Measurements from ENCODE around the gene RSPH1.

RSPH1 gene

GRCh38 chr21:42447182-42447581 lies 48.8 kb downstream of the RSPH1 start:
- no peak for DNase-seq (ENCODE audit: low read depth in 2 of 2)

DNA sequence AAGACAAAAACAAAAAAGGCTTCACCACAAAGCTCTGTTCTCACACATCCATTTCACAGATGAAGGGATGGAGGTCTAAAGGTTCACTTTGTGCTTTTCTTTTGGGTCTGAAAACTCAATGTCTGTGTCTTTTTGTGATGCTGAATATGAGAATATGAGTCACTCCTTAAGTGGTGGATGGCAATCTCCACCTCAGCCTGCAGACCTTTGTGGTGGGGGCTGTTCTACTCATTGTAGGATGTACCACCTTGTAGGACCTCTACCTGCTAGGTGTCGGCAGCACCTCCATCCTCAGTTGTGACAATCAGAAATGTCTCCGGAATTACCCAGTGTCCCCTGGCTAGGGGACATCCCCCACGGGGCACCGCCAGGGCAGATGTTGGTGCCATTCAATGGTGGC lies 49.5 kb downstream of the RSPH1 start:
- DNase-seq (ENCODE audit: low read depth in 2 of 2): no peak

GRCh38 chr21:42445311-42445710 lies 50.7 kb downstream of the RSPH1 start:
- no peak for DNase-seq (ENCODE audit: low read depth in 2 of 2)

DNA sequence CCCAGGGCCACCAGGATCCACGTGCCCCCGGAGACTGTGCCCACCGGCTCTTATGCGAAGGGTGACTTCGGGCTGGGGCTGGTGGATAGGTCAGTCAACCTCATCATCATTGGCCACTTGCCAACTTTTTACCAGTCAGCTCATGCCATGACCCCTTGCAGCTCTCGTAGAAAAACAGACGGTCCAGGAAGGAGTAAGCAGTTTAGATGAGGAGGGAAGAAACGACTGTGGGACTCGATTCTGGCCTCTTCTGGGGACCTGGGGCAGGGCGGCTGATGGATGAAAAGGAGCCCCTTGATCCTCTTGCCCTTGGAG lies 51.3 kb downstream of the RSPH1 start:
- DNase-seq (ENCODE audit: low read depth in 2 of 2): no peak

DNA sequence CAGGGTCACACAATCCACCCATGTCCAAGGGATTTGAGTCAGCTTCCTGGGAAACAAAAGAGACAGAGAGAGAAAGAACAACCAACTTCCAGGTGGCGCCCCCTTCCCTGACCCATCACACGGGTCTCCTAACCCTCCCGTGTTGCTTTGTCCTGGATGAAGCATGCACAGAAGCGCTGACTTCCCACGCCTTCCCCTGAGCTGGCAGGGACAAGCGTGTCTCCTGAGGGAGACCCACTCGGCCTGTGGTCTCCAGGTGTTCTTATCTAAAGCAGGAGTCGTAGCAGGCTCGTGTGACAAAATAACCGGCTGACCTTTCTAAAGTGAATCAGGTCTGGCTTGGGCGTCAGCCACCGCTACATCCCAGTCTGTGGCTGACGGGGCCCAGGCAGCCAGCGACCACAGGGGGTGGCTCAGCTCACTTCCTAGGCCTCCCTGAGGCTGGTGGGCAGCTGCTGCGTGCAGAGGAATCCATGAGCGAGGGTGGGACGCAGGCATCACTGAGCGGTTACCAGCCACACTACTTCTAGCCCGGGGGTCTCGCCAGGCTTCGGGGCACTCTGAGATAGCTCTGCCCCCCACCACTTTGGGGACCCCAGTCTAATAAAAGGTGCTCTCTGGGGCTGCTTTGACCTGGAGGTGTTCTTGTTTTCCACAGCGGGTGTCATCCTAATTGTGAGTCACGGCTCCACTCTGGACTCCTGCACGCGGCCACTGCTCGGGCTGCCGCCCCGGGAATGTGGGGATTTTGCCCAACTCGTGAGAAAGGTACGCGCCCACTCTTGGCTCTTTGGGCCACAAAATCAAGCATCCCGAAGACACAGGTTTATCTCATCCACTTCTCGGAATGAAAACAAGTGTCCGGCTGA lies 51.9 kb downstream of the RSPH1 start:
- DNase-seq (ENCODE audit: low read depth in 2 of 2): no peak

DNA sequence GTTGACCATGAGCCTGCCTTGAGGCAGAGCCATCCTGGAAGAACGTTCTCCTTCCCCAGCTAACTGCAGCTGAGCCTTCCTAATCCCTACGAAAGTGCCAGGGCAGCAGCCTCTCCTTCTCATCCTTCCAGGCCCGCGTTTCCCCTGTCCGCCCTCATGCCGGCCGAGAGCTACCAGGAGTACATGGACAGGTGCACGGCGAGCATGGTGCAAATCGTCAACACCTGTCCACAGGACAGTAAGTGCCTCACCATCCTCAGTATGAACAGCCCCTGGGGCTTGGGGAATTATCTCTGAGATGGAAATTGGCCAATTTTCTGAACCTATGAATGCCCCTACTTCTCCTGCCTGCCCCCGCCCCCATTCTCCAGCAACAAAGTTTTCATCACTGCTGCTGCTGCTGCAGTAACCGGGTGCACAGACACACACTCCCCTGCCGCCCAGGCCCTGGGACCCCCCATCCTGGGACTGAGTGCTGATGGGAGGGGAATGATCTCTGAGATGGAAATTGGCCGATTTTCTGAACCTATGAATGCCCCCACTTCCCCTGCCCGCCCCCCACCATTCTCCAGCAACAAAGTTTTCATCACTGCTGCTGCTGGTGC lies 52.7 kb downstream of the RSPH1 start:
- DNase-seq (ENCODE audit: low read depth in 2 of 2): no peak

- no peak for DNase-seq (ENCODE audit: low read depth in 2 of 2)
Measured at GRCh38 chr21:42441963-42442362, 54.1 kb downstream of the RSPH1 start.

DNA sequence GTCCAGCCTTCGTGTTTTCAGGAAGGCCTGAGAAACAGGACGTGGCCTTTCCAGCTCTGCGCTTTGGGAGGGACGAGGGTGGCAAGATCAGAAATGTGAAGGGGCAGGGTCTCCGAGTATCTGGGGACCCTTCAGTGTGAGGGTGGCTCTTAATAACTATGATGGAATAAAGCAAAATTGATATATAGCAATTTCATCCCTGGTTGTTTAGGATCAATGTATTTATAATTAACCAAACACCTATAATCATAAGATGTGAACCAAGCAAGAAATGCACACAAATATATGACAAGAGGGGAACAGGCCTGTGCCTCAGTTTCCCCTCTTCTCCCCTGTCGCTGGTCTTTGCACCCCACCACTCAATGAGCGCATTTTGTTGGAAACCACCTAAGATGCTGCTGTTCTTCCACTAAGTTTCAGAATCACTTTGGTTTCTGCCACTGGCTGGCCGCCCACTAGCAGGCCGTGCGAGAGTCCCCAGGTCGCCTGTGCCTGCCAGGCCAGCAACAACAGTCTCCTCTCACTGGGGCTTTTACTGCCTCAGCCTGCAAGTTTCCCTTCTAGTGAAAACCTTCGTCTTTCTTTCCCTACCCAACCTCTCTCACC lies 55.7 kb downstream of the RSPH1 start:
- no peak for DNase-seq (ENCODE audit: low read depth in 2 of 2)

GRCh38 chr21:42439284-42440186 lies 56.5 kb downstream of the RSPH1 start:
- no peak for DNase-seq (ENCODE audit: low read depth in 2 of 2)

DNA sequence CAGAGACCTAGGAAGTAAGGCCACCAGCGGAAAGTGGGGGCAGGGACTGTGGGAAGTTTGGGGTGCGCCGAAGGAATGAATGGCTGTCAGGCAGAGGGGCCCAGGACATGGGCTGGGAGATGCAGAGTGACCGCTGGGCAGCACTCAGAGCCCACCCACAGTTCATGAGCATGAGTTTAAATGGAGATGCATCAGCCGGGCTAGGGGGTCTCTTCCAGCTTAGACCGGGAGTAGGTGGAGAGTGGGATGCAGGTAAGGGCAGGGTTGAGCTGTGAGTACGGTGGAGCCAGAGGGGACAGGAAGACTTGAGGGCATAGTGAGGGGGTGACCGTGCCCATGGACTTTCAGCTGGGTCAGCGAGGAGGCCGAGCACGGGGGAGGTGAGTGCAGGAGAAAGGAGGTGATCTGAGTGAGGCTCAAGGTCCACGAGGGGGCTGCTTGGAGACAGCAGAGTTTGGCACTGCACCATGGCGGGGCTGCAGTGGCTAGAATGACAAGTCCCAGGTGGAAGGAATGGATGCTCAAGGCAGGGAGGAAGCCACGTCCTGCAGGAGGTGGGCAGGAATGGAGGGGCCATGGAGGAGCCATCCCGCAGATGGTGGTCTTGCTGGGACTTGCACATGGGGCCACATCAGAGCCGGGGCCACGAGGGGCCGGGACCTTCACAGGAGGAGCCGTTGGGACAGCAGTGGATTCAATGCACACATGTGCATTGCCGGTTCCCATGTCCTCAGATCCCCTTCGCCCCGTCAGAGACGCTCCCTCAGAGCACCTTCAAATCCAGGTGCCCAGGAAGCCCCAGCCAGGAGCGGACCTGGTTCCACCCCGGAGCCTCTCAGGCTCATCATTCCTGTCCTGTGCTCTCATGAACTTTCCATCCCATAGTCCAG lies 57.5 kb downstream of the RSPH1 start:
- no peak for DNase-seq (ENCODE audit: low read depth in 2 of 2)

- no peak for DNase-seq (ENCODE audit: low read depth in 2 of 2)
Measured at GRCh38 chr21:42437786-42438185, 58.2 kb downstream of the RSPH1 start.

- DNase-seq (ENCODE audit: low read depth in 2 of 2): no peak
Measured at GRCh38 chr21:42436914-42437313, 59.1 kb downstream of the RSPH1 start.

GRCh38 chr21:42435833-42436232 lies 60.2 kb downstream of the RSPH1 start:
- no peak for DNase-seq (ENCODE audit: low read depth in 2 of 2)

- no peak for DNase-seq (ENCODE audit: low read depth in 2 of 2)
Measured at GRCh38 chr21:42435401-42435800, 60.6 kb downstream of the RSPH1 start.

- no peak for DNase-seq (ENCODE audit: low read depth in 2 of 2)
Measured at GRCh38 chr21:42434884-42435283, 61.1 kb downstream of the RSPH1 start.

GRCh38 chr21:42433946-42434551 lies 62.0 kb downstream of the RSPH1 start:
- no peak for DNase-seq (ENCODE audit: low read depth in 2 of 2)

DNA sequence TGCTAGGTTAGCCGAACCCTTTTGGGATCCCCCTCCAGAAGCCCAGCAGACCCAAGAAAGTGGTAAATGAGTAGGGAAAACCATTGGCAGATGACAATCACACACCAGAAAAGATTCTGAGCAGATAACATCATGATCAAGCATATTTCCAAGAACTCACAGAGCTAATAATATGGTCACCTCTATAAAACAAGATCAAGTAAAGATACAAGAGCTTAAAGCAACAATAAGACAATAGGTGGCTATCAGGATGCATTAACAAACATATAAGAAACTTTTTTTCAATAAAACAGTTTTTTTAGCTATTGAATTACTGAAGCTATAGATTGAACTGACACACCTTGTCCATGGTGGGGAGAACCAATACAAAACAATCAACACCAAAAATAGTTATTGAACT lies 63.3 kb downstream of the RSPH1 start:
- DNase-seq (ENCODE audit: low read depth in 2 of 2): no peak

GRCh38 chr21:42431196-42431595 lies 64.8 kb downstream of the RSPH1 start:
- DNase-seq (ENCODE audit: low read depth in 2 of 2): no peak

- DNase-seq (ENCODE audit: low read depth in 2 of 2): no peak
Measured at GRCh38 chr21:42430521-42430920, 65.5 kb downstream of the RSPH1 start.

DNA sequence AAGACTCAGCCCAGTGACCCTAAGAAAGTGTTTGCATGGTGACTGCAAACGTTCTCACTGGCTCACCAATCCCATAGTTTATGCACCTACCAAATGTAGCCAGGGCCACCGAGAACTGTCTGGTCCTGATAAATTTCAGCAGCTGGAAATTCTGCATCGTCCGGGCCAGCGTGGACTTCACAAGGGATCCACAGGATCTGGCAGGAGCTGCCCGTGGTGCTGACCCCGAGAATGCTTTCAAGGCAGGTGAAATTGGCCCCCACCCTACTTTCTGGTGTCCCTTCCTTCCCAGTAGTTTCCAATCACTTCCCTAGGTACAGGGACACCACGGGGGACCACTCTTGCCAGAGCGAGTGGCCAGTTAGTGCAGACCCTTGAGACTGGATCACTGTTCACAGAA lies 66.2 kb downstream of the RSPH1 start:
- DNase-seq (ENCODE audit: low read depth in 2 of 2): no peak

DNA sequence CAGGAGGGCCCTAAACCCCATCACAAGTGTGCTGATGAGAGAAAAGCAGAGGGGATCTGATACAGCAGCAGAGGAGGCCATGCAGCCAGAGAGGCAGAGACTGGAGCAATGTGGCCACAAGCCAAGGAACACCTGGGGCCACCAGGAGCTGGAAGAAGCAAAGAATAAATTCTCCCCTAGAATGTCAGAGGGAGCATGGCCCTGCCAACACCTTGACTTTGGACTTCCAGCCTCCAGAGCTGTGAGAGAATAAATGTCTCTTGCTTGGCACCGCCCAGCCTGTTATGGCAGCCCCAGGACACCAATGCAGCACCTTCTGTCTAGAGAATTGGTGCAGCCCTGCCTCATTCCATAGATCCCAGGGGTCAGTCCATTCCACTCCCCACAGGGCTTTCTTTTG lies 67.0 kb downstream of the RSPH1 start:
- no peak for DNase-seq (ENCODE audit: low read depth in 2 of 2)

Data from stimulated activated CD4-positive, alpha-beta T cell treated with anti-CD3 and anti-CD28 coated beads, Interleukin-15, amount 100 ng/mL, for 48 hours (primary cell).